Measurements from ENCODE around the gene BCL11B. TPM values are rescaled to one million over a fixed set of nuclear protein-coding genes. Genes with fewer than 3 reads are reported as not detected.

BCL11B gene
- total and polyA plus RNA-seq, 4 donors = 0.20 to 2.3 (median 0.66) TPM

- ATAC-seq (ENCODE audit: insufficient read depth, low FRiP score) (no peak), DNase-seq (no peak)
- H3K4me1 ChIP-seq (ENCODE audit: control insufficient read depth in 5 of 5, insufficient read depth in 5 of 5, low read length in 5 of 5) = peaks cover 0 to 15% (median 0%) of the 10 kb centered on the region in 5 donors
- H3K9me3 ChIP-seq (ENCODE audit: control insufficient read depth in 4 of 4, insufficient read depth in 3 of 4, low read length in 3 of 4) = peaks cover 0 to 2% (median 0%) of the 10 kb centered on the region in 4 donors
- H3K36me3 ChIP-seq (ENCODE audit: control insufficient read depth in 4 of 4, insufficient read depth in 4 of 4, low read length in 4 of 4) = no peaks in the 10 kb centered on the region
- no peak for TF ChIP-seq CTCF (IDR thresholded peaks at IDR 0.05; ENCODE audit: control extremely low read depth, extremely low read depth)
- 82 to 86% methylated on average over 2 of the region's 2 CpGs for WGBS, 2 donors
- peaks cover 0 to 7% (median 0%) of the 10 kb centered on the region in 3 donors for H3K27me3 ChIP-seq (ENCODE audit: control insufficient read depth in 3 of 3, insufficient read depth in 3 of 3, low read length in 2 of 3)
- no peak overlapping the region for H3K27ac ChIP-seq (ENCODE audit: low read depth in 1 of 2, low read length in 1 of 2)
- H3K9ac ChIP-seq (ENCODE audit: insufficient read depth in 1 of 2, low read length in 2 of 2) = no peak overlapping the region
- H3K4me3 ChIP-seq = no peak overlapping the region
Observed at GRCh38 chr14:99251721-99252120, 20.3 kb downstream of the BCL11B start.

DNA sequence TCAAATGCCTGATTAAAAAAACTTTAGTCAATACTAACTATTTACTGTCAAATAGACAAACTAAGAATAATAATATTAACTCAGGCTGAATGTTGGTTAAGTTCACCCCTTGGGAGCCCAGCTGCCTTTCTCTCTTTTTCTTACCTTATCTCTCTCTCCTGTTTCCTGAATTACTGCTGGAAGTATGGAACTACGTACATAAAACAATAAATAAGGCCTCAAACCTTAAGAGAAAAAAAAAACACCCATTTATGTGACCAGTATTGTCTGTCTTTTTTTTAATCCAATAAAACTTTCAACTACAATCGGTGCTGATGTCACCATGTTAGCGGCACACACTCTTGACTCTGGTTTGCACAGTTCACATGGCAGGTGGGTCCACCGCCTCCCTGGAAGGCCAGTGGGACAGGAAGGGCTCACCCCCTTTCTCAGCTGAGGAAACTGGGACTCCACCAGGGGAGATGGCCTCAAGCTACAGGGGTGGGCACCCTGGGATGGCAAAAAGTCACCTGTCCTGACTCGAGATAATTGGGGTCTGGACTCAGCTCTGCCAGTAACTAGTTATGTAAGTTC is 21.3 kb downstream of the BCL11B start:
- no peak for DNase-seq
- H3K4me1 ChIP-seq (ENCODE audit: control insufficient read depth in 5 of 5, insufficient read depth in 5 of 5, low read length in 5 of 5) = peaks cover 0 to 22% (median 0%) of the 10 kb centered on the region in 5 donors
- TF ChIP-seq CTCF (IDR thresholded peaks at IDR 0.05; ENCODE audit: control extremely low read depth, extremely low read depth) = no peak
- H3K9me3 ChIP-seq (ENCODE audit: control insufficient read depth in 4 of 4, insufficient read depth in 3 of 4, low read length in 3 of 4) = peaks cover 0 to 2% (median 0%) of the 10 kb centered on the region in 4 donors
- H3K27me3 ChIP-seq (ENCODE audit: control insufficient read depth in 3 of 3, insufficient read depth in 3 of 3, low read length in 2 of 3) = peaks cover 0 to 7% (median 5%) of the 10 kb centered on the region in 3 donors
- H3K4me3 ChIP-seq = no peak overlapping the region
- no peaks in the 10 kb centered on the region for H3K36me3 ChIP-seq (ENCODE audit: control insufficient read depth in 4 of 4, insufficient read depth in 4 of 4, low read length in 4 of 4)
- ATAC-seq (ENCODE audit: insufficient read depth, low FRiP score) = no peak
- no peak overlapping the region for H3K9ac ChIP-seq (ENCODE audit: insufficient read depth in 1 of 2, low read length in 2 of 2)
- WGBS, 2 donors = 78 to 86% methylated on average over 5 of the region's 5 CpGs
- no peak overlapping the region for H3K27ac ChIP-seq (ENCODE audit: low read depth in 1 of 2, low read length in 1 of 2)

DNA sequence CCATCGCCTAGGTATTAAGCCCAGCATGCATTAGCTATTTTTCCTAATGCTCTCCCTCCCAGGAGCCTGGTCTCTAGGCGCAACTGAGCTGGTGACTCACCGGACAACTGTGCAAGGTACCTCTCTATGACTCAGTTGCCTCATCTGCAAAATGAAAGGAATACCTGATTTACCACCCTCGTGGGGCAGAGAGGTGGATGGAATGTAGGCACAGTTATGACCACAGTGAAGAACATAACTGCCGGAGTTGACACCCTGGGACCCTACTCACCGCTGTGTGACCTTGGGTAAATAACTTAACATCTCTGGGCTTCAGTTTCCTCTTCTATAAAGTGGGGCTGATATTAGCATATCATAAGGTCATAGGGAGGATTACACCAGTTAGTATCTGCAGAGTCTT is 22.6 kb downstream of the BCL11B start:
- H3K27me3 ChIP-seq (ENCODE audit: control insufficient read depth in 3 of 3, insufficient read depth in 3 of 3, low read length in 2 of 3) = peaks cover 0 to 15% (median 7%) of the 10 kb centered on the region in 3 donors
- H3K27ac ChIP-seq (ENCODE audit: low read depth in 1 of 2, low read length in 1 of 2) = no peak overlapping the region
- 91 to 95% methylated on average over 6 of the region's 6 CpGs for WGBS, 2 donors

More for the DNA sequence above, 22.6 kb downstream of the BCL11B start:
- Histone ChIP-seq H3K36me3 (ENCODE audit: control insufficient read depth in 4 of 4, insufficient read depth in 4 of 4, low read length in 4 of 4) (no peaks in the 10 kb centered on the region), H3K9me3 (ENCODE audit: control insufficient read depth in 4 of 4, insufficient read depth in 3 of 4, low read length in 3 of 4) (peaks cover 0 to 2% (median 0%) of the 10 kb centered on the region in 4 donors), H3K4me1 (ENCODE audit: control insufficient read depth in 5 of 5, insufficient read depth in 5 of 5, low read length in 5 of 5) (peaks cover 0 to 32% (median 4%) of the 10 kb centered on the region in 5 donors), H3K9ac (ENCODE audit: insufficient read depth in 1 of 2, low read length in 2 of 2) (no peak overlapping the region), H3K4me3 (no peak overlapping the region)
- ATAC-seq (ENCODE audit: insufficient read depth, low FRiP score) (no peak), DNase-seq (no peak)
- no peak for TF ChIP-seq CTCF (IDR thresholded peaks at IDR 0.05; ENCODE audit: control extremely low read depth, extremely low read depth)

Measured in lung (tissue), 12 donors.